Measurements from ENCODE around the gene NEUROD4. TPM values are rescaled to one million over a fixed set of nuclear protein-coding genes. Genes with fewer than 3 reads are reported as not detected.

The NEUROD4 gene, protein sequence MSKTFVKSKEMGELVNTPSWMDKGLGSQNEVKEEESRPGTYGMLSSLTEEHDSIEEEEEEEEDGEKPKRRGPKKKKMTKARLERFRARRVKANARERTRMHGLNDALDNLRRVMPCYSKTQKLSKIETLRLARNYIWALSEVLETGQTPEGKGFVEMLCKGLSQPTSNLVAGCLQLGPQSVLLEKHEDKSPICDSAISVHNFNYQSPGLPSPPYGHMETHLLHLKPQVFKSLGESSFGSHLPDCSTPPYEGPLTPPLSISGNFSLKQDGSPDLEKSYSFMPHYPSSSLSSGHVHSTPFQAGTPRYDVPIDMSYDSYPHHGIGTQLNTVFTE
- total RNA-seq (2022; extraction: Qiagen RNA extraction; ENCODE audit: low read depth): not detected in 5 replicates

DNA sequence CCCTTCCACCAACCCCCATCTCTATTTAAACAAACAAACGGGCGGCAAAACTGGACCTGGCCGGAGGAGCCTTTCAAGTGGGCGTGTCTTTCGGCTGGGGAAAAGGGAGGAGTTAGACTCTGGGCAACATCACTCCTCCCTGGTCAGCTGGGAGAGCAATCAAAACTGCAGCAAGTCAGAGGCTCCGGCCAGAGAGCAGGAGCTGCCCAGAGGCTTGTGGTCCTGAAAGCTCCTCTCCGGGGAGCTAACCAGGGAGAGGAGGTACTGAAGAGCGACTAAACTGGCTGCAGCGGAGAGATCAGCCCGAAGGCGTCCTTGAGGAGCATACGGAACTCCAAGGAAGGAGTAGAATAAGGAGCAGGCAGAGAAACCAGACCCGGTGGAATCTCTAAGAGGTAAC is at the start of gene NEUROD4:
NEUROD4 (plus strand) TSS at position 191 of the 400 bp plus-strand sequence. CDS start 6,466 bp downstream, outside the sequence.

DNA sequence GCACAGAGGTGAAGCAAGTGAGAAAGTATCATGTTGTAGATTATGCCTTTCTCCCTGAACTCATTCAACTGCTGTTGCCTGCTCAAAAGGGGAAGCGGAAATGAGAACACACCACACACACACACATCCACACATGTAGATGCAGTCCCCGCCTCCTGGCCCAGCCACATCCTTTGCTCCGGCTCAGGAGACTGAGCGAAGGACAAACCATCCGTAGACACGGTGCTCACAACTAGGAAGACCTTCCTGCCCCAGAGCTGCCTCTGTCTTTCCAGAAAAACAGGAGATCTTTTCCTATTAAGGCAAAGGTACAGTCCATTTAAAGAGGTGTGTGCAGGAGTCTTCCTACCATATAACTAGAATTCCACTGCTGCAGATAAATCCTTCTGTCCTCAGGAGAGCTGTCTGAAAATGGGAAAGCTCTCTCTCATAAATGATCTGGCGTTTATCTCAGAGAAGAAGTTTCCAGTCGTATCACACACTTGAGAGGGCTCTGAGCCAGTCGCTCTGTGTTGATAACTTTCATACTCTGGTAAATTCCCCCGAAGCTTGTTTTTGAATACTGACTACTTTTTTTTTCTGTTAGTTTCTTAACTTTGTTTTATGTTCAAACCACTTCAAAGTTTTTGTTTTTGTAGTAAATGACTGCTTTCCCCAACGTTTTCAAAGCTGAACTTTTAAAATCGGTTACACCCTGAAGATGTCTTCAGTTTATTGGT is 35.0 kb upstream of the NEUROD4 start, which contains the start of gene TESPA1:
TESPA1 (minus strand) TSS at position 105 of the 719 bp plus-strand sequence. CDS start 10,200 bp downstream, outside the sequence.

Other genes starting within 250 kb of the NEUROD4 start
- gene MUCL1, start 165.5 kb upstream of the NEUROD4 start, total RNA-seq (2022; extraction: Qiagen RNA extraction; ENCODE audit: low read depth): not detected in 5 replicates
- gene TESPA1, start 35.2 kb upstream of the NEUROD4 start, total RNA-seq (2022; extraction: Qiagen RNA extraction; ENCODE audit: low read depth): not detected in 5 replicates
- not detected in 5 replicates for gene OR9K2, start 106.4 kb downstream of the NEUROD4 start, total RNA-seq (2022; extraction: Qiagen RNA extraction; ENCODE audit: low read depth)
- gene OR10A7, start 201.1 kb downstream of the NEUROD4 start, total RNA-seq (2022; extraction: Qiagen RNA extraction; ENCODE audit: low read depth): not detected in 5 replicates
- gene OR6C74, start 224.6 kb downstream of the NEUROD4 start, total RNA-seq (2022; extraction: Qiagen RNA extraction; ENCODE audit: low read depth): not detected in 5 replicates